Heart left ventricle (tissue), 13 donors: ENCODE results near the gene GLT8D1.

Experiments
- CTCF ChIP-seq, 12 donors: fragments of 200-600 bp; sonication (generic) in 4 of 12; IDR thresholded peaks; one replicate each; pipeline versions ENCODE4 v1.5.0 to v1.8.0; 2018 to 2022; ENCODE audit warnings: antibody characterized with exemption in 12 of 12, mild to moderate bottlenecking in 5 of 12
- POLR2A ChIP-seq, 2 donors: fragments of 450-650 bp; IDR thresholded peaks; one replicate each; pipeline ENCODE4 v1.6.1; 2017; ENCODE audit warnings: antibody characterized with exemption in 2 of 2, mild to moderate bottlenecking in 2 of 2, moderate library complexity in 2 of 2
- donor health status: ischemic (EF 13 %, LVEDD 7.1; RV severe dilation, severe dysfunction).
- donor health status: DM: no; HTN: yes; CAD: no.
- donor health status: DM: no; HTN: no; CAD: no.
- donor health status: ischemic (EF 25% LVEDD 6.9; RV normal size, moderate dysfunction).
- donor health status: ischemic (EF 25% LVEDD 5.7; RV mildly dilated, moderate dysfunction).
- donor health status: ischemic (EF 35%, LVEDD 5.7; RV mildly dilated, moderate dysfunction).
- donor health status: nonischemic (EF 11% LVEDD 7.7; RV severe dilation, severe dysfunction).
- donor health status: DM: yes; HTN: yes; CAD: no.
- donor health status: PGD.
- donor health status: ischemic (EF 29% LVEDD 5.4; RV normal size, mild dysfunction).
- donor health status: nonischemic (EF 23%, LVEDD 6.1; RV moderate dilation, normal function).

- TF ChIP-seq POLR2A (IDR thresholded peaks at IDR 0.05) (peak; percentile 27 to 63), CTCF (IDR thresholded peaks at IDR 0.05) (no peak)
Measured at GRCh38 chr3:52705688-52706686, at the start of gene GLT8D1, which contains the start of gene SPCS1.
